ENCODE results near the gene TXLNG. TPM values are rescaled to one million over a fixed set of nuclear protein-coding genes. Genes with fewer than 3 reads are reported as not detected.
A peak's percentile ranks its signal among the peaks of the same experiment; 100 is the strongest.

Gene TXLNG
- total RNA-seq (7.3 and 7.6 TPM in 2 replicates), polyA plus RNA-seq (4.8 and 6.8 TPM in 2 replicates), polyA minus RNA-seq (5.4 and 6.4 TPM in 2 replicates), Bru-seq, nascent RNA (percentile 63 among the genes with signal in this experiment), BruChase-seq, experiment 1, labeled RNA remaining after a 6-hour chase (percentile 53 among the genes with signal in this experiment), BruChase-seq, experiment 2, labeled RNA remaining after a 2-hour chase (percentile 61 among the genes with signal in this experiment)
- polyA plus RNA-seq (2011; cell fraction: cytosol; rRNA removed): 5.8 and 5.9 TPM in 2 replicates
- 9.8 and 13.3 TPM in 2 replicates for polyA plus RNA-seq (2011; cell fraction: nucleus; rRNA removed)
- polyA plus RNA-seq (2012): 8.3 and 9.8 TPM in 2 replicates
- polyA minus RNA-seq (2011; cell fraction: cytosol; rRNA and poly(A)+ RNA removed): 21.2 TPM
- polyA minus RNA-seq (2011; cell fraction: nucleus; rRNA and poly(A)+ RNA removed): 4.0 and 5.8 TPM in 2 replicates
- long read RNA-seq, full-length matches to known transcripts: 6 of 12 reads
- long read RNA-seq, partial matches to known transcripts: 1 of 12 reads
- long read RNA-seq, other reads (novel, unspliced or antisense): 5 of 12 reads

DNA sequence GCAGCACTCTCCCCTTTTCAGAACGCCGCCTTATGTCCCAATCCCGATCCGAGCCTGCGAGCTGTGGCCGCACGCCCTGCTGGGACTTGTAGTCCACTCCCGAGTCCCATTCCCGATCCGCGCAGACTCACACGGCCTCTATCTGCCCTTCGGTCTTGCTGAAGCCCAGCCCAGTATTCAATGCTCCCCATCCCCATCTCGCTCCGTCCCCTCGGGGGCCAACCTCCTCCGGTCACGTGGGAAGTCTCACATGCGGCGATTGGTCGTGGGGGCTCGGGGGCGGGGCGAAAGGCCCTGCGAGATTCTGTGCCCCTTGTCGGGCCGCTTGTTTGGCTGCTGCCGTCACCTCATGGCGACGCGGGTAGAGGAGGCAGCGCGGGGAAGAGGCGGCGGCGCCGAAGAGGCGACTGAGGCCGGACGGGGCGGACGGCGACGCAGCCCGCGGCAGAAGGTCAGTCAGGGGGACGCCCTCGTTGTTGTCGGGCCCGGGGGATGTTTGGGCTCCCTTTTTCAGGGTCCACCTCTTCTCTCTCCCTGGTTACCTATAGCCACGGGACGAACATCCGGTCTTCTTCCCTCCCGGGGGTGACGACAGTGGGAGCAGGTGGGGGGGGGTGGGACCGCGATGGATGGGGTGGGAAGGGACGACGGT lies at the start of gene TXLNG:
TSS of gene TXLNG (plus strand) at position 328 of the 652 bp plus-strand sequence. CDS start at position 350, 22 bp downstream.
- Histone ChIP-seq H3K36me3 (ENCODE audit: control insufficient read depth in 2 of 2, extremely low read depth in 1 of 2, insufficient read depth in 2 of 2, low read length in 2 of 2) (no peaks in the 10 kb centered on the region), H3K9me3 (replicated peaks; ENCODE audit: control insufficient read depth, insufficient read depth, low read length) (no peaks in the 10 kb centered on the region), H3K4me2 (ENCODE audit: insufficient read depth, low read length) (peak within 1 kb of the TSS; percentile 82), H3K9me1 (replicated peaks; ENCODE audit: control insufficient read depth, extremely low read depth, insufficient read depth, low read length) (no peaks in the 10 kb centered on the region), H3K27ac (ENCODE audit: insufficient read depth, low read depth, low read length) (peak within 1 kb of the TSS; percentile 76), H3K4me3 (replicated peaks in 1 of 3; ENCODE audit: insufficient read depth in 1 of 3, low read depth in 1 of 3, low read length in 3 of 3) (peak within 1 kb of the TSS; percentile 61 to 89 (median 81)), H3K4me1 (ENCODE audit: control insufficient read depth, extremely low read depth, insufficient read depth, low read length) (peaks cover 4% of the 10 kb centered on the region), H4K20me1 (replicated peaks; ENCODE audit: control insufficient read depth, extremely low read depth, insufficient read depth, low read length) (no peaks in the 10 kb centered on the region), H3K27me3 (ENCODE audit: control insufficient read depth in 2 of 2, insufficient read depth in 2 of 2, low read length in 2 of 2) (no peaks in the 10 kb centered on the region), H3K79me2 (ENCODE audit: control insufficient read depth, insufficient read depth, low read length) (peaks cover 31% of the 10 kb centered on the region), H2AFZ (ENCODE audit: low read depth, low read length) (peak within 1 kb of the TSS; percentile 93), H3K9ac (replicated peaks; ENCODE audit: extremely low read depth, insufficient read depth, low read length) (peak within 1 kb of the TSS; percentile 81)
- intact Hi-C loops (cut with micrococcal nuclease) (loop anchor here (1.0 to 5.0 kb wide), 3 partner anchors 15 to 86 kb away; partner anchors contain the start of genes RBBP7 and SYAP1), dilution Hi-C loops (cut with MboI; ENCODE audit: extremely low pct_ligation_motif_present, low sequenced_read_pairs) (no loop called here)
- TF ChIP-seq POLR2AphosphoS5 (IDR thresholded peaks at IDR 0.05; ENCODE audit: insufficient read depth, low read depth, low read length) (peak; percentile 54), FOS (IDR thresholded peaks at IDR 0.05; ENCODE audit: borderline replicate concordance, insufficient read depth, low read length) (no peak)
- TF ChIP-seq, protein P1, sequence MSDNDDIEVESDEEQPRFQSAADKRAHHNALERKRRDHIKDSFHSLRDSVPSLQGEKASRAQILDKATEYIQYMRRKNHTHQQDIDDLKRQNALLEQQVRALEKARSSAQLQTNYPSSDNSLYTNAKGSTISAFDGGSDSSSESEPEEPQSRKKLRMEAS (IDR thresholded peaks at IDR 0.05; ENCODE audit: insufficient read depth, insufficient read length): peak; percentile 75
- FAIRE-seq: peak; percentile 99
- peak; percentile 99 for DNase-seq (ENCODE audit: low read depth, low spot score)
- POLR2A ChIA-PET: interaction anchor here (0.8 to 1.7 kb wide), 3 partner anchors 15 to 67 kb away, joined by 4 to 6 read pairs (median 5); partner anchors contain the start of gene SYAP1
- CTCF ChIA-PET: no interaction called here
- BruUV-seq (replicated peaks): no TSS peak

DNA sequence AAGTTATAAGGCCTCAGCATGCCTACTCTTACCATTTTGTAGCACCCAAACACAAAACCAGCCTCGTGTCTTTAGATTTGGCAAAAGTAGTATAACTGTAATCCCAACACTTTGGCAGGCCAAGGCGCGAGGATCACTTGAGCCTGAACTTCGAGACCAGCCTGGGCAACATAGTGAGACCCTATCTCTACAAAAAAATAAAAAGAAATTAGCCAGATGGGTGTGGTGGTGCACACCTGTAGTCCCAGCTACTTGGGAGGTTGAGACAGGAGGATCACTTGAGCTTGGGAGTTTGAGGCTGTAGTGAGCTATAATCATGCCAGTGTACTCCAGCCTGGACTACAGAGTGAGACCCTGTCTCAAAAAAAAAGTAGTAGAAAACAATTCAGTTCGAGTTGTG lies 49.2 kb upstream of the TXLNG start:
- Histone ChIP-seq H4K20me1 (replicated peaks; ENCODE audit: control insufficient read depth, extremely low read depth, insufficient read depth, low read length) (no peaks in the 10 kb centered on the region), H3K9me1 (replicated peaks; ENCODE audit: control insufficient read depth, extremely low read depth, insufficient read depth, low read length) (no peaks in the 10 kb centered on the region), H3K9ac (replicated peaks; ENCODE audit: extremely low read depth, insufficient read depth, low read length) (no peak overlapping the region), H3K27me3 (ENCODE audit: control insufficient read depth in 2 of 2, insufficient read depth in 2 of 2, low read length in 2 of 2) (no peaks in the 10 kb centered on the region), H3K79me2 (ENCODE audit: control insufficient read depth, insufficient read depth, low read length) (peaks cover 2% of the 10 kb centered on the region), H3K27ac (ENCODE audit: insufficient read depth, low read depth, low read length) (no peak overlapping the region), H3K9me3 (replicated peaks; ENCODE audit: control insufficient read depth, insufficient read depth, low read length) (no peaks in the 10 kb centered on the region), H3K4me2 (ENCODE audit: insufficient read depth, low read length) (no peak overlapping the region), H3K36me3 (ENCODE audit: control insufficient read depth in 2 of 2, extremely low read depth in 1 of 2, insufficient read depth in 2 of 2, low read length in 2 of 2) (peaks cover 0 to 4% of the 10 kb centered on the region in 2 experiments), H3K4me1 (ENCODE audit: control insufficient read depth, extremely low read depth, insufficient read depth, low read length) (peaks cover 6% of the 10 kb centered on the region), H3K4me3 (replicated peaks in 1 of 3; ENCODE audit: insufficient read depth in 1 of 3, low read depth in 1 of 3, low read length in 3 of 3) (no peak overlapping the region), H2AFZ (ENCODE audit: low read depth, low read length) (no peak overlapping the region)
- intact Hi-C loops (cut with micrococcal nuclease) (no loop called here), dilution Hi-C loops (cut with MboI; ENCODE audit: extremely low pct_ligation_motif_present, low sequenced_read_pairs) (no loop called here)
- FAIRE-seq (no peak), DNase-seq (ENCODE audit: low read depth, low spot score) (no peak)
- TF ChIP-seq, protein P1 (IDR thresholded peaks at IDR 0.05; ENCODE audit: insufficient read depth, insufficient read length): no peak
- CTCF ChIA-PET: no interaction called here
- no TSS peak for BruUV-seq (replicated peaks)
- POLR2A ChIA-PET: no interaction called here

Measured in endothelial cell of umbilical vein (primary cell).